HepG2 (cell line): ENCODE measurements around the gene RCOR1. TPM values are rescaled to one million over a fixed set of nuclear protein-coding genes. Genes with fewer than 3 reads are reported as not detected.
A peak's percentile ranks its signal among the peaks of the same experiment; 100 is the strongest.

Source experiments
- CBX1 ChIP-seq: IDR thresholded peaks from one replicate; pipeline ENCODE4 v1.6.1; 2016; ENCODE audit warnings: antibody characterized with exemption, low read depth
- FOXO4 ChIP-seq: sonication (generic); formaldehyde crosslinking; conservative IDR thresholded peaks from 2 replicates; pipeline ENCODE4 v1.8.1; 2023; ENCODE audit warnings: missing genetic modification reagents
- MATR3 ChIP-seq: sonication (generic); formaldehyde crosslinking; IDR thresholded peaks from 2 replicates; pipeline ENCODE4 v1.4.0; 2020; ENCODE audit warnings: missing genetic modification reagents
- NFKBIZ ChIP-seq: IDR thresholded peaks from 2 replicates; pipeline ENCODE4 v1.6.1; 2018; ENCODE audit warnings: missing genetic modification reagents, missing compliant biosample characterization
- PCBP2 ChIP-seq: fragments of 200-400 bp; formaldehyde crosslinking; optimal IDR thresholded peaks from 2 replicates; pipeline ENCODE3; 2018; ENCODE audit warnings: low read length, low read depth; ENCODE audit not compliant: poor library complexity, severe bottlenecking
- PITX1 ChIP-seq: sonication (generic); formaldehyde crosslinking; IDR thresholded peaks from 2 replicates; pipeline ENCODE4 v1.5.1; 2020; ENCODE audit warnings: mild to moderate bottlenecking, missing genetic modification reagents
- POLR2AphosphoS2 ChIP-seq: IDR thresholded peaks from 2 replicates; pipeline ENCODE4 v1.6.1; 2011; ENCODE audit warnings: low read depth, low read length, improper control_type of control experiment
- PRDM10 ChIP-seq: sonication (generic); formaldehyde crosslinking; IDR thresholded peaks from 2 replicates; pipeline ENCODE4 v1.4.0; 2020; ENCODE audit warnings: low read depth, missing genetic modification reagents
- RFX3 ChIP-seq: IDR thresholded peaks from 2 replicates; pipeline ENCODE4 v1.6.1; 2016; ENCODE audit warnings: missing biosample characterization, missing genetic modification reagents
- SYNCRIP ChIP-seq: fragments of 200-400 bp; formaldehyde crosslinking; IDR thresholded peaks from 2 replicates; pipeline ENCODE4 v1.6.1; 2018; ENCODE audit warnings: mild to moderate bottlenecking, low read depth, low read length; ENCODE audit not compliant: insufficient read depth
- TBX2 ChIP-seq: sonication (generic); formaldehyde crosslinking; IDR thresholded peaks from 2 replicates; pipeline ENCODE4 v1.5.0; 2020; ENCODE audit warnings: missing genetic modification reagents, mild to moderate bottlenecking, borderline replicate concordance
- TBX3 ChIP-seq: fragments of 450-650 bp; IDR thresholded peaks from 2 replicates; pipeline ENCODE4 v1.6.1; 2017; ENCODE audit warnings: antibody characterized with exemption, mild to moderate bottlenecking, inconsistent platforms, borderline replicate concordance
- THAP11 ChIP-seq: IDR thresholded peaks from 2 replicates; pipeline ENCODE4 v1.6.1; 2016; ENCODE audit warnings: missing biosample characterization, missing genetic modification reagents
- TIGD3 ChIP-seq: sonication (generic); formaldehyde crosslinking; IDR thresholded peaks from 2 replicates; pipeline ENCODE4 v1.5.1; 2020; ENCODE audit warnings: mild to moderate bottlenecking, missing genetic modification reagents, borderline replicate concordance
- ZC3H13 ChIP-seq: sonication (generic); formaldehyde crosslinking; IDR thresholded peaks from 2 replicates; pipeline ENCODE4 v1.8.1; 2023; ENCODE audit warnings: mild to moderate bottlenecking, missing genetic modification reagents, moderate library complexity
- ZNF143 ChIP-seq: sonication (generic); formaldehyde crosslinking; IDR thresholded peaks from 2 replicates; pipeline ENCODE4 v1.4.0; 2020; ENCODE audit warnings: missing genetic modification reagents
- ZNF350 ChIP-seq: sonication (generic); formaldehyde crosslinking; IDR thresholded peaks from 2 replicates; pipeline ENCODE4 v1.4.0; 2020; ENCODE audit warnings: mild to moderate bottlenecking, low read depth, missing genetic modification reagents, borderline replicate concordance
- ZNF713 ChIP-seq: sonication (generic); formaldehyde crosslinking; IDR thresholded peaks from 2 replicates; pipeline ENCODE4 v1.4.0; 2020; ENCODE audit warnings: mild to moderate bottlenecking, missing genetic modification reagents
- ZNF724P ChIP-seq: sonication (generic); formaldehyde crosslinking; IDR thresholded peaks from 2 replicates; pipeline ENCODE4 v1.8.0; 2022; ENCODE audit warnings: missing genetic modification reagents, borderline replicate concordance
- ZNF788 ChIP-seq: sonication (generic); formaldehyde crosslinking; IDR thresholded peaks from 2 replicates; pipeline ENCODE4 v1.5.0; 2020; ENCODE audit warnings: mild to moderate bottlenecking, missing genetic modification reagents, borderline replicate concordance
- ZNF891 ChIP-seq: sonication (generic); formaldehyde crosslinking; IDR thresholded peaks from 2 replicates; pipeline ENCODE4 v1.5.0; 2020; ENCODE audit warnings: mild to moderate bottlenecking, missing genetic modification reagents
- ZSCAN12 ChIP-seq: sonication (generic); formaldehyde crosslinking; IDR thresholded peaks from 2 replicates; pipeline ENCODE4 v1.9.0; 2021; ENCODE audit warnings: mild to moderate bottlenecking, missing genetic modification reagents
- polyA plus RNA-seq, 8 experiments: library from polyadenylated mRNA; depleted of rRNA in 3 of 8; stranded (reverse) in 7 of 8; unstranded in 1 of 8; fragments of >200 nt; fragmentation: Illumina TruSeq in 4 of 8; extraction: Trizol in 4 of 8; gene quantifications; 2 replicates each; pipeline versions ENCODE4 v1.2.1 to v1.2.3, GENCODE V29; 2011 to 2016; ENCODE audit warnings: low read depth in 4 of 8, missing spikeins in 1 of 8, mixed read lengths in 1 of 8; ENCODE audit not compliant: insufficient read depth in 1 of 8
- total RNA-seq, 5 experiments: library from RNA; depleted of rRNA; stranded (reverse); fragments of >200 nt; fragmentation: Illumina TruSeq; extraction: Trizol; gene quantifications; 2 replicates each; pipeline ENCODE4 v1.2.3, GENCODE V29; 2016; ENCODE audit warnings: low read depth in 1 of 5
- TF ChIP-seq, protein P1 (sequence below): sonication (generic); formaldehyde crosslinking; IDR thresholded peaks from 2 replicates; pipeline ENCODE4 v1.9.0; 2022; ENCODE audit warnings: low read depth, missing genetic modification reagents

Gene RCOR1
- total and polyA plus RNA-seq, 2 of the 13 experiments (the other 11 are each of a cell fraction or from before 2014, with no cell fraction given), result 10.2 to 11.1 TPM

- TF ChIP-seq SYNCRIP (no peak), TBX2 (CRISPR knock-in tag) (0 out of 2 replicates have a peak, but pooled peaks have one; percentile 8), ZNF788 (CRISPR knock-in tag) (no peak), PCBP2 (no peak), ZSCAN12 (CRISPR knock-in tag) (no peak), ZNF713 (CRISPR knock-in tag) (no peak), RFX3 (CRISPR knock-in tag) (no peak), ZNF724P (no peak), MATR3 (CRISPR knock-in tag) (no peak), PRDM10 (CRISPR knock-in tag) (no peak), POLR2AphosphoS2 (no peak), TIGD3 (CRISPR knock-in tag) (no peak), ZNF143 (CRISPR knock-in tag) (no peak), CBX1 (no peak), ZNF891 (0 out of 2 replicates have a peak, but pooled peaks have one; percentile 3), ZC3H13 (CRISPR knock-in tag) (no peak), PITX1 (CRISPR knock-in tag) (no peak), FOXO4 (CRISPR knock-in tag) (no peak), THAP11 (CRISPR knock-in tag) (no peak), ZNF350 (CRISPR knock-in tag) (no peak), TBX3 (no peak), NFKBIZ (CRISPR knock-in tag) (no peak)
- TF ChIP-seq, protein P1, sequence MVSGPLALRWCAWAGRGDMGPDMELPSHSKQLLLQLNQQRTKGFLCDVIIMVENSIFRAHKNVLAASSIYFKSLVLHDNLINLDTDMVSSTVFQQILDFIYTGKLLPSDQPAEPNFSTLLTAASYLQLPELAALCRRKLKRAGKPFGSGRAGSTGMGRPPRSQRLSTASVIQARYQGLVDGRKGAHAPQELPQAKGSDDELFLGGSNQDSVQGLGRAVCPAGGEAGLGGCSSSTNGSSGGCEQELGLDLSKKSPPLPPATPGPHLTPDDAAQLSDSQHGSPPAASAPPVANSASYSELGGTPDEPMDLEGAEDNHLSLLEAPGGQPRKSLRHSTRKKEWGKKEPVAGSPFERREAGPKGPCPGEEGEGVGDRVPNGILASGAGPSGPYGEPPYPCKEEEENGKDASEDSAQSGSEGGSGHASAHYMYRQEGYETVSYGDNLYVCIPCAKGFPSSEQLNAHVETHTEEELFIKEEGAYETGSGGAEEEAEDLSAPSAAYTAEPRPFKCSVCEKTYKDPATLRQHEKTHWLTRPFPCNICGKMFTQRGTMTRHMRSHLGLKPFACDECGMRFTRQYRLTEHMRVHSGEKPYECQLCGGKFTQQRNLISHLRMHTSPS (CRISPR knock-in tag), result no peak
Measured at GRCh38 chr14:102575160-102575845, 17.1 kb upstream of the RCOR1 start (continued).
